HG03159 (cell line): Measurements from ENCODE around the gene SCP2.

ENCODE experiments used
- ATAC-seq: cut with Tn5 transposase; IDR thresholded peaks from one replicate; pipeline ENCODE4 v1.9.1; 2021; ENCODE audit warnings: mild to moderate bottlenecking, moderate library complexity; ENCODE audit not compliant: unreplicated experiment

Gene SCP2

GRCh38 chr1:52927212-52928014 is at the start of gene SCP2:
TSS of gene SCP2 (plus strand) at chr1:52927276. CDS start at chr1:52927397, 121 bp downstream.
- peak; percentile 56 for ATAC-seq

- ATAC-seq: no peak
Observed at GRCh38 chr1:52877554-52877953, 49.5 kb upstream of the SCP2 start.

GRCh38 chr1:52880206-52880605 is 46.9 kb upstream of the SCP2 start:
- no peak for ATAC-seq

- ATAC-seq: no peak
Observed at GRCh38 chr1:52887483-52887882, 39.6 kb upstream of the SCP2 start.

GRCh38 chr1:52892424-52893215 is 34.5 kb upstream of the SCP2 start:
- no peak for ATAC-seq

GRCh38 chr1:52899445-52899894 is 27.6 kb upstream of the SCP2 start:
- no peak for ATAC-seq

- no peak for ATAC-seq
Observed at GRCh38 chr1:52900402-52900801, 26.7 kb upstream of the SCP2 start.

GRCh38 chr1:52901384-52901783 is 25.7 kb upstream of the SCP2 start:
- ATAC-seq: no peak

GRCh38 chr1:52904208-52904926 is 22.7 kb upstream of the SCP2 start:
- ATAC-seq: no peak

GRCh38 chr1:52904927-52905698 is 22.0 kb upstream of the SCP2 start:
- ATAC-seq: peak; percentile 50

- ATAC-seq: no peak
Observed at GRCh38 chr1:52906135-52906603, 20.9 kb upstream of the SCP2 start.

GRCh38 chr1:52907068-52907811 is 19.8 kb upstream of the SCP2 start:
- no peak for ATAC-seq

GRCh38 chr1:52907812-52908153 is 19.3 kb upstream of the SCP2 start:
- no peak for ATAC-seq

- ATAC-seq: no peak
Observed at GRCh38 chr1:52911541-52911940, 15.5 kb upstream of the SCP2 start.

- ATAC-seq: no peak
Observed at GRCh38 chr1:52913014-52913413, 14.1 kb upstream of the SCP2 start.

GRCh38 chr1:52913537-52913936 is 13.5 kb upstream of the SCP2 start:
- ATAC-seq: no peak

- no peak for ATAC-seq
Observed at GRCh38 chr1:52914463-52914862, 12.6 kb upstream of the SCP2 start.

- ATAC-seq: no peak
Observed at GRCh38 chr1:52915211-52915854, 11.7 kb upstream of the SCP2 start.

GRCh38 chr1:52915855-52916220 is 11.2 kb upstream of the SCP2 start:
- no peak for ATAC-seq
